Activated naive CD8-positive, alpha-beta T cell treated with anti-CD3 and anti-CD28 coated beads, Interleukin-2, amount 10 ng/mL, durations not matched to agents 7 days and 5 days (primary cell): ENCODE data around the gene CBLN3. TPM values are rescaled to one million over a fixed set of nuclear protein-coding genes. Genes with fewer than 3 reads are reported as not detected.
"Not testable (repeated sequence)": the region's sequence is repeated elsewhere in the genome, so short reads cannot be mapped to it uniquely, and the experiment has no call there.

ENCODE experiments used
- ATAC-seq: fragments of 150-1000 bp; cut with Tn5 transposase; one replicate; pipeline ENCODE4 v1.10.0; 2021; ENCODE audit warnings: low read depth, moderate library complexity
- POLR2A ChIA-PET: fragments of 350-600 bp; sonication (Branson Sonifier 250); formaldehyde crosslinking; loops from one replicate; lab custom pipeline; 2021; ENCODE audit warnings: antibody characterized with exemption; lab: Charles Lee
- DNase-seq: peaks from one replicate; pipeline ENCODE4 v3.0.0; 2021
- H3K27ac Mint-ChIP-seq: one replicate; pipeline ENCODE4 v1.8.0; 2022; ENCODE audit warnings: mild to moderate bottlenecking, mixed read lengths
- H3K27me3 Mint-ChIP-seq: one replicate; pipeline ENCODE4 v1.8.0; 2022; ENCODE audit warnings: mild to moderate bottlenecking, moderate library complexity, mixed read lengths
- H3K36me3 Mint-ChIP-seq: one replicate; pipeline ENCODE4 v1.8.0; 2021; ENCODE audit warnings: mild to moderate bottlenecking, mixed read lengths
- H3K4me1 Mint-ChIP-seq: one replicate; pipeline ENCODE4 v1.8.0; 2021; ENCODE audit warnings: mixed read lengths
- H3K4me3 Mint-ChIP-seq: one replicate; pipeline ENCODE4 v1.8.0; 2022; ENCODE audit warnings: mild to moderate bottlenecking, moderate library complexity, mixed read lengths
- H3K9me3 Mint-ChIP-seq: one replicate; pipeline ENCODE4 v1.8.0; 2021; ENCODE audit warnings: mixed read lengths
- total RNA-seq, 2 experiments: library from RNA; stranded (reverse); gene quantifications; one replicate each; pipeline ENCODE4 v1.2.3, GENCODE V29; 2021

The CBLN3 gene
- total RNA-seq, 2 experiments from 2014 or later = 3.2 to 3.8 TPM

DNA sequence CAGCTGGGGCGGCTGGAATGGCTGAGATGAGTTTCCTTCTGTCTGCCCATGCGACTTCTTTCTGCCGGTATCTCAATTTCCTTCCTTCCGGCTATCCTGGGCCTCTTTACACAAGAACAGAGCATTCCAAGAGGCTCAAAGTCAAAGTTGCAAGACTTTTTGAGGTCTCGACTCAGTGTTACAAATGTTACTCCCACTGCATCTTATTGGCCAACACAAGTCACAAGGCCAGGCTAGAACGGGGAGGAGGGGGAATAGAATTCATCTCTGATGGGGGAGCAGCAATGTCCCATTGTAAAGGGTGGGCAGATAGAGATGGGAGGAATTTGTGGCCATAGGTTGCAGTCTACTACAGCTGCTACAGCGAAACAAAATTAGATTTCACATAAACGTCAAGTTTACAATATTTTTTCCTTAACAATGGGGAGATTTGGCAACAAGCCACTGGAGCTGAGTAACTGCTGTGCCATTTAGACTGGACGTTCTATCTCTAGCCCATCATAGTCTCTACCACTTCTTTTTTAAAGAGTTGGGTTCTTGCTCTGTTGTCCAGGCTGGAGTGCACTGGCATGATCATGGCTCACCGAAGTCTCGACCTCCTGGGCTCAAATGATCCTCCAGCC is 40.1 kb downstream of the CBLN3 start:
- no peak overlapping the region for H3K4me3 Mint-ChIP-seq
- H3K36me3 Mint-ChIP-seq = no peaks in the 10 kb centered on the region
- POLR2A ChIA-PET = interaction anchor here (0.9 kb wide), 1 partner anchor 42 kb away, joined by 3 read pairs; no protein-coding TSS in a partner anchor
- H3K9me3 Mint-ChIP-seq = no peaks in the 10 kb centered on the region
- H3K4me1 Mint-ChIP-seq = peaks cover 5% of the 10 kb centered on the region
- ATAC-seq = no peak
- H3K27ac Mint-ChIP-seq = no peak overlapping the region
- peaks cover 48% of the 10 kb centered on the region for H3K27me3 Mint-ChIP-seq
- DNase-seq = no peak

DNA sequence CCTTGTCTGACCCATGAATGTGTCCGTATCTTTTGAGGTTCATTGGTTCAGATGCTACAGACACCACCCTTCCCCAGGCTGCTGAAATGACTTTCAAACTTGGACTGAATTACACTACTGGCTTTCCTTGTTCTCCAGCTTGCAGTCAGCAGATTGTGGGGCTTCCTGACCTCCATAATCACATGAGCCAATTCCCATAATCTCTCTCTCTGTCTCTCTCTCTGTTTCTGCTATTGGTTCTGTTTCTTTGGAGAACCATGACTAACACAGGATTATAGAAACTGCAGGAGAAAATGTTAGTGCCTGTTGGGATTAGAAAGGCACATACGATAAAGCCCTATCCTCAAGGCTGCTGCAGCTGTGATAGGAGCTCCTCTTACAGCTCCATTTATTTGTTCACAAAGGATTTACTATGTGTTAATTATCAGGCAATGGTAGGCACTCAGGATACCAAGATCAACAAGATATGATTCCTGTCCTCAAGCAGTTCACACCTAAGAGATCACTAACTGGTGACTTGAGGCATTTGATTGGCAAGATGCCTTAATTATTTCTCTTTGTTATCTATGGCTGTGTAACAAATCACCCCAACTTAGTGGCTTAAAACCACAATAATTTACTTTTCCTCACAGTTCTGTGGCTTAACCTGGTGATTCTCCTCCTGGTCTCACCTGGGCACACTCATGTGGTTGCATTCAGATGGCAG is 40.8 kb downstream of the CBLN3 start:
- H3K27ac Mint-ChIP-seq = no peak overlapping the region
- peaks cover 5% of the 10 kb centered on the region for H3K4me1 Mint-ChIP-seq
- no peaks in the 10 kb centered on the region for H3K36me3 Mint-ChIP-seq
- peaks cover 52% of the 10 kb centered on the region for H3K27me3 Mint-ChIP-seq
- DNase-seq = no peak
- POLR2A ChIA-PET = no interaction called here
- H3K4me3 Mint-ChIP-seq = no peak overlapping the region
- ATAC-seq = no peak
- H3K9me3 Mint-ChIP-seq = no peaks in the 10 kb centered on the region

DNA sequence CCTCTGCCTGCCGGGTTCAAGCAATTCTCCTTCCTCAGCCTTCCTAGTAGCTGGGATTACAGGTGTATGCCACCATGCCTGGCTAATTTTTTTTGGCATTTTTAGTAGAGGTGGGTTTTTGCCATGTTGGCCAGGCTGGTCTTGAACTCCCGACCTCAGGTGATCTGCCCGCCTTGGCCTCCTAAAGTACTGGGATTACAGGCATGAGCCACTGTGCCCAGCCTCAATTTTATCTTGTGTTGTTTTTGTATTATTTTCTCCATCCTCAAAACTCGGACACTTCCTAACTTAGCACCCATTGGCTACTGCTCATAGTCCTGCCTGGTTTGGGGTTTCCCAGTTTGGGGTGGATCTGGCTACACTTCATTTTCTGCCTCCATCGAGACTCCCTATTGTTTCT is 41.9 kb downstream of the CBLN3 start:
- H3K27me3 Mint-ChIP-seq = peaks cover 45% of the 10 kb centered on the region
- DNase-seq, ATAC-seq, H3K9me3 Mint-ChIP-seq, H3K36me3 Mint-ChIP-seq, H3K4me3 Mint-ChIP-seq, H3K27ac Mint-ChIP-seq, H3K4me1 Mint-ChIP-seq, POLR2A ChIA-PET: not testable (repeated sequence)

- no peak overlapping the region for H3K27ac Mint-ChIP-seq
Observed at GRCh38 chr14:24387009-24387345, 42.5 kb downstream of the CBLN3 start.

DNA sequence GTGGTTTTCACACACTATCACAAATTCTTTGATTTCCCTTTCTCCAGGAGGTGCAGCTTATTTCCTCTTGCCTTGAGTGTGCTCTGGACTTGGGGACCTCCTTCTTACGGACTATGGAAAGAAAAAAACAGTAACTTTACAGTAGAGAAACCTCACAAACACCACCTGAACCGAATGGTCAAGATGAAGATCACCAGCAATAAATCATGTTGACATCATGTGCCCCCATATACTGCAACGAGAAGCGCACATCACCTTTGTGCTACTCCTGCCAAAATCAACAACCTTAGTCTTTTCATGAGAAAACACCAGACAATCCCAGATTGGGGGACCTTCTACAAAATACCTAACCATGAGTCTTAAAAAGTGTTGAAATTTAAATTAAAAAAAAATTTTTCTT is 43.9 kb downstream of the CBLN3 start:
- no peaks in the 10 kb centered on the region for H3K9me3 Mint-ChIP-seq
- no peak overlapping the region for H3K4me3 Mint-ChIP-seq
- H3K36me3 Mint-ChIP-seq = no peaks in the 10 kb centered on the region
- H3K27me3 Mint-ChIP-seq = peaks cover 37% of the 10 kb centered on the region
- H3K4me1 Mint-ChIP-seq = no peaks in the 10 kb centered on the region
- DNase-seq = no peak
- no peak for ATAC-seq
- no peak overlapping the region for H3K27ac Mint-ChIP-seq
- POLR2A ChIA-PET = no interaction called here

More at GRCh38 chr14:24387009-24387345, 42.5 kb downstream of the CBLN3 start:
- H3K4me3 Mint-ChIP-seq = no peak overlapping the region
- no peak for DNase-seq
- no peak for ATAC-seq
- H3K9me3 Mint-ChIP-seq = no peaks in the 10 kb centered on the region
- H3K36me3 Mint-ChIP-seq = no peaks in the 10 kb centered on the region
- POLR2A ChIA-PET = no interaction called here
- H3K4me1 Mint-ChIP-seq = peaks cover 4% of the 10 kb centered on the region
- H3K27me3 Mint-ChIP-seq = peaks cover 45% of the 10 kb centered on the region

- POLR2A ChIA-PET = no interaction called here
- ATAC-seq = no peak
- Mint-ChIP-seq H3K9me3 (no peaks in the 10 kb centered on the region), H3K36me3 (no peaks in the 10 kb centered on the region), H3K4me1 (no peaks in the 10 kb centered on the region), H3K4me3 (no peak overlapping the region), H3K27me3 (peaks cover 31% of the 10 kb centered on the region), H3K27ac (no peak overlapping the region)
- no peak for DNase-seq
Observed at GRCh38 chr14:24384169-24384568, 45.3 kb downstream of the CBLN3 start.

- POLR2A ChIA-PET = no interaction called here
- no peaks in the 10 kb centered on the region for H3K9me3 Mint-ChIP-seq
- ATAC-seq = no peak
- H3K4me3 Mint-ChIP-seq = no peak overlapping the region
- no peak overlapping the region for H3K27ac Mint-ChIP-seq
- H3K27me3 Mint-ChIP-seq = peaks cover 15% of the 10 kb centered on the region
- peaks cover 3% of the 10 kb centered on the region for H3K4me1 Mint-ChIP-seq
- no peaks in the 10 kb centered on the region for H3K36me3 Mint-ChIP-seq
- no peak for DNase-seq
Observed at GRCh38 chr14:24382064-24382371, 47.5 kb downstream of the CBLN3 start.

- Mint-ChIP-seq H3K27me3 (peaks cover 11% of the 10 kb centered on the region), H3K36me3 (no peaks in the 10 kb centered on the region), H3K9me3 (no peaks in the 10 kb centered on the region), H3K4me1 (peaks cover 5% of the 10 kb centered on the region), H3K27ac (no peak overlapping the region), H3K4me3 (no peak overlapping the region)
- ATAC-seq (no peak), DNase-seq (no peak)
- POLR2A ChIA-PET = interaction anchor here (1.0 kb wide), 1 partner anchor 10 kb away, joined by 3 read pairs; no protein-coding TSS in a partner anchor
Observed at GRCh38 chr14:24381363-24382063, 48.0 kb downstream of the CBLN3 start.

DNA sequence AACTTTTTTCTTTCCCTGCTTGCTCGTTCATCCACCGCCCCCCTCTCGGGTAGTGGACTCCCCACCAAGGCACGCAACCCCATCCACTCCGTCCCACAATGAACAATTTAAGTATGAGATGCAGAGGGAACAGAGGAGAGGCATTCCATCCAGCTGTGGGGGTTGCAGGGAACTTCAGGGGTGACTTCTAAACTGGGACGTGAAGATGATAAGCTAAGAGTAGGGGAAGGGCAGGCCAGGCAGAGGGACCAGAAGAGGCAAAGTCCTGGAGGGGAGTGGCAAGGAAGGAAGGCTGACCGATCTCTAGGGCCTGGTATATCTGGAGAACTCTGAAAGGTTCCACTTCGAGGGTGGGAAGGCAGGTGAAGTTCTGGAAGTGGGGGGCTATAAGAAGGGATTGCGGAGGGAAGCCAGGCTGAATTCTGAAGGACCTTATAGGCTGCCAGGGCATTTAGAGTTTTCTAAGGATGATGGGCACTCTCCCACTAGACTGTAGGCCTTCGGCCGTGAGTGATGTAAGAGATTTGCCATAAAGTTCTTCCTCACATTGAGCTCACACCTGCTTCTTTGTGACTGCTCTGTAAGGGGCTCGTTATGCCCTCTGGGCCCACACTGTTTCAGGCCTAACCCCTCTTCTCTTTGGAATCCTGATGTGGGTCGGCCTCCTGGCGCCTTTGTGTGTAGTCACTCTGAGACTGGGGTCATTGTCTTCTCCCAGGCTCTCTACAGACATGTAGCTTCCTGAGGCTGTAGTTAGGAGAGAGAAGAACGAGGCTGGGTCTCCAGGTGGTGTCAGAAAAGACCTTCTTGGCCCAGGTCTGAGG is 49.3 kb downstream of the CBLN3 start:
- POLR2A ChIA-PET = interaction anchor here (1.0 kb wide), 1 partner anchor 9 kb away, joined by 3 read pairs; no protein-coding TSS in a partner anchor
- Mint-ChIP-seq H3K36me3 (no peaks in the 10 kb centered on the region), H3K27me3 (peaks cover 9% of the 10 kb centered on the region), H3K4me1 (peaks cover 5% of the 10 kb centered on the region), H3K9me3 (no peaks in the 10 kb centered on the region), H3K27ac (no peak overlapping the region), H3K4me3 (no peak overlapping the region)
- DNase-seq (no peak), ATAC-seq (no peak)

DNA sequence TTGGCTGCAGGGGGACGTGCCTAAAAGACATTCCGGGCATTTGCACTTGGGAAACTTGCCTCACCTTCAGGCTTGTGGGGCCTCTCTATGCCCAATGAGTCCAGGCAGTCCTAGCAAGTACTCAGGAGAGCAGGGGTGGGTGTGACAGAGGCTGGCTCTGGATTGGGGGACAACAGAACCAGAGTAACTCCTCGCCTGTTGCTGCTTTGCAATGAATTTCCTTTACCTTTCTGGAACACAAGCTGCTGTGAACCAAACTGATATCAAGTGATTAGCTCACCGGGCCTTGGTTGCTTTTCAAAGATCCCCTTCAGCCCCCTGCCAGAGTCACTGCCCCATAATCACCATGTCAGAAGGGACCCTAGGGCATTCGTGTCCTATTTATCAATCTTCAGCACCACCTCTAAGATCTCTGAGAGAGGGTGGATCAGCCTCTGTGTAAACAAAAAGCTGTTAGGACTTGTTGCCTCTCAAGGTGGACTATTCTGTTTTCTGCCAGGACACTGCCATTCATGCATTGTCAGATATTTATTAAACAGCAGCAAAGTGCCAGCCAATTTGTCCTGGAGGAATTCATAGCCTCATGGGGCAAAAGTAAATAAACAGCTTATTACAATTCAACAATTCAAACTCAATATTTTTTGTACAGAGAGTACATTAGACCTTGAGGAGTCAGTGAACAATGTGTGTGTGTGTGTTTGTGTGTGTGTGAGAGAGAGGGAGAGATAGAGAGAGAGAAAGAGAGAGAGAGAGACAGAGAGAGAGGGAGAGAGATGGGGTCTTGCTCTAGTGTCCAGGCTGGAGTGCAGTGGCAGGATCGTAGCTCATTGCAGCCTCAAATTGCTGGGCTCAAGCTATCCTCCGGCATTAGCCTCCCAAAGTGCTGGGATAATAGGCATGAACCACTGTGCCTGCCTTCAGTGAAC is 50.2 kb downstream of the CBLN3 start:
- ATAC-seq (no peak), DNase-seq (no peak)
- peaks cover 5% of the 10 kb centered on the region for H3K27me3 Mint-ChIP-seq
- H3K4me1 Mint-ChIP-seq = peaks cover 5% of the 10 kb centered on the region
- no peak overlapping the region for H3K4me3 Mint-ChIP-seq
- no peaks in the 10 kb centered on the region for H3K9me3 Mint-ChIP-seq
- POLR2A ChIA-PET = no interaction called here
- no peaks in the 10 kb centered on the region for H3K36me3 Mint-ChIP-seq
- H3K27ac Mint-ChIP-seq = no peak overlapping the region

GRCh38 chr14:24378327-24378726 is 51.1 kb downstream of the CBLN3 start:
- H3K36me3 Mint-ChIP-seq = no peaks in the 10 kb centered on the region
- POLR2A ChIA-PET = no interaction called here
- no peak for ATAC-seq
- no peak overlapping the region for H3K4me3 Mint-ChIP-seq
- H3K27ac Mint-ChIP-seq = no peak overlapping the region
- peaks cover 5% of the 10 kb centered on the region for H3K4me1 Mint-ChIP-seq
- no peaks in the 10 kb centered on the region for H3K9me3 Mint-ChIP-seq
- DNase-seq = no peak
- H3K27me3 Mint-ChIP-seq = peaks cover 3% of the 10 kb centered on the region

DNA sequence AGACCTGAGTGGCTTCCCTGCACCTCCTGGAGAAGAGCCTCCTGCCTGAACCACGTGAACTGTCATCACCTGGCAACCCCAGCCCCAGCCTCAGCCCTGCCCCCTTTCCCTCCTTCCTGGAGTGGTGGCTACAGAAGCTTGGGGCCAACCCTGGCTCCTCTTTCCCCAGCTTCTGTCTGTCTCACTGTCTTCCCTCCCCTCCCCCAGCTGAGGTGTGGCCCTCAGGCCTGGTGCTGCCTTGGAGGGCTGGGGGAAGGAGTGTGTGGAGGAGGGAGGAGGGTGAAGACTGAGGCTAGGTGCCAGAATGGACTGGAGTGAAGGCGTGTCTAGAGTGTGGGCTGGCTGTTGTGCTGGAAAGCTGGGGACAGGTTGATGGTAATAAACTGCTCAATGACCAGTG is 51.8 kb downstream of the CBLN3 start:
- Mint-ChIP-seq H3K4me1 (peaks cover 5% of the 10 kb centered on the region), H3K36me3 (no peaks in the 10 kb centered on the region), H3K4me3 (no peak overlapping the region), H3K27ac (no peak overlapping the region), H3K9me3 (no peaks in the 10 kb centered on the region), H3K27me3 (peaks cover 3% of the 10 kb centered on the region)
- ATAC-seq (peak; percentile 17), DNase-seq (no peak)
- POLR2A ChIA-PET = interaction anchor here (0.6 to 1.3 kb wide), 2 partner anchors 40 to 227 kb away, joined by 3 to 6 read pairs; no protein-coding TSS in a partner anchor
